Central memory CD8-positive, alpha-beta T cell (primary cell): Measurements from ENCODE around the gene ASCC3.

Experiments
- ATAC-seq: fragments of 150-1000 bp; cut with Tn5 transposase; replicated peaks from 2 replicates; pipeline ENCODE4 v1.10.0; 2022; ENCODE audit warnings: mild to moderate bottlenecking, moderate FRiP score, moderate number of reproducible peaks; ENCODE audit not compliant: poor library complexity, severe bottlenecking; ENCODE audit errors: extremely low read depth
- DNase-seq, 2 donors: peaks; one replicate each; pipeline ENCODE4 v3.0.0; 2021; ENCODE audit warnings: low spot score in 2 of 2
- H3K27ac Mint-ChIP-seq: one replicate; pipeline ENCODE4 v1.8.0; 2022; ENCODE audit warnings: low read depth, mild to moderate bottlenecking, moderate library complexity, mixed read lengths
- H3K27me3 Mint-ChIP-seq: one replicate; pipeline ENCODE4 v1.8.0; 2022; ENCODE audit warnings: mixed read lengths
- H3K36me3 Mint-ChIP-seq: one replicate; pipeline ENCODE4 v1.8.0; 2022; ENCODE audit warnings: mild to moderate bottlenecking, moderate library complexity, mixed read lengths; ENCODE audit not compliant: insufficient read depth
- H3K4me1 Mint-ChIP-seq: one replicate; pipeline ENCODE4 v1.8.0; 2022; ENCODE audit warnings: mixed read lengths
- H3K4me3 Mint-ChIP-seq: one replicate; pipeline ENCODE4 v1.8.0; 2022; ENCODE audit warnings: mild to moderate bottlenecking, moderate library complexity, mixed read lengths
- H3K9me3 Mint-ChIP-seq: one replicate; pipeline ENCODE4 v1.8.0; 2022; ENCODE audit warnings: mixed read lengths

The ASCC3 gene, protein sequence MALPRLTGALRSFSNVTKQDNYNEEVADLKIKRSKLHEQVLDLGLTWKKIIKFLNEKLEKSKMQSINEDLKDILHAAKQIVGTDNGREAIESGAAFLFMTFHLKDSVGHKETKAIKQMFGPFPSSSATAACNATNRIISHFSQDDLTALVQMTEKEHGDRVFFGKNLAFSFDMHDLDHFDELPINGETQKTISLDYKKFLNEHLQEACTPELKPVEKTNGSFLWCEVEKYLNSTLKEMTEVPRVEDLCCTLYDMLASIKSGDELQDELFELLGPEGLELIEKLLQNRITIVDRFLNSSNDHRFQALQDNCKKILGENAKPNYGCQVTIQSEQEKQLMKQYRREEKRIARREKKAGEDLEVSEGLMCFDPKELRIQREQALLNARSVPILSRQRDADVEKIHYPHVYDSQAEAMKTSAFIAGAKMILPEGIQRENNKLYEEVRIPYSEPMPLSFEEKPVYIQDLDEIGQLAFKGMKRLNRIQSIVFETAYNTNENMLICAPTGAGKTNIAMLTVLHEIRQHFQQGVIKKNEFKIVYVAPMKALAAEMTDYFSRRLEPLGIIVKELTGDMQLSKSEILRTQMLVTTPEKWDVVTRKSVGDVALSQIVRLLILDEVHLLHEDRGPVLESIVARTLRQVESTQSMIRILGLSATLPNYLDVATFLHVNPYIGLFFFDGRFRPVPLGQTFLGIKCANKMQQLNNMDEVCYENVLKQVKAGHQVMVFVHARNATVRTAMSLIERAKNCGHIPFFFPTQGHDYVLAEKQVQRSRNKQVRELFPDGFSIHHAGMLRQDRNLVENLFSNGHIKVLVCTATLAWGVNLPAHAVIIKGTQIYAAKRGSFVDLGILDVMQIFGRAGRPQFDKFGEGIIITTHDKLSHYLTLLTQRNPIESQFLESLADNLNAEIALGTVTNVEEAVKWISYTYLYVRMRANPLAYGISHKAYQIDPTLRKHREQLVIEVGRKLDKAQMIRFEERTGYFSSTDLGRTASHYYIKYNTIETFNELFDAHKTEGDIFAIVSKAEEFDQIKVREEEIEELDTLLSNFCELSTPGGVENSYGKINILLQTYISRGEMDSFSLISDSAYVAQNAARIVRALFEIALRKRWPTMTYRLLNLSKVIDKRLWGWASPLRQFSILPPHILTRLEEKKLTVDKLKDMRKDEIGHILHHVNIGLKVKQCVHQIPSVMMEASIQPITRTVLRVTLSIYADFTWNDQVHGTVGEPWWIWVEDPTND (N-terminal part only)

GRCh38 chr6:100880853-100881706 is at the start of gene ASCC3:
TSS of gene ASCC3 (minus strand) at chr6:100881329. CDS start at chr6:100867997, 13,332 bp downstream.
- H3K27me3 Mint-ChIP-seq, result no peaks in the 10 kb centered on the region
- DNase-seq (peak; percentile 76 to 77), ATAC-seq (peak; percentile 95)
- H3K4me3 Mint-ChIP-seq, result peak within 1 kb of the TSS; percentile 99
- H3K36me3 Mint-ChIP-seq, result peaks cover 5% of the 10 kb centered on the region
- no peaks in the 10 kb centered on the region for H3K9me3 Mint-ChIP-seq
- H3K4me1 Mint-ChIP-seq, result peaks cover 30% of the 10 kb centered on the region
- peak within 1 kb of the TSS; percentile 98 for H3K27ac Mint-ChIP-seq

DNA sequence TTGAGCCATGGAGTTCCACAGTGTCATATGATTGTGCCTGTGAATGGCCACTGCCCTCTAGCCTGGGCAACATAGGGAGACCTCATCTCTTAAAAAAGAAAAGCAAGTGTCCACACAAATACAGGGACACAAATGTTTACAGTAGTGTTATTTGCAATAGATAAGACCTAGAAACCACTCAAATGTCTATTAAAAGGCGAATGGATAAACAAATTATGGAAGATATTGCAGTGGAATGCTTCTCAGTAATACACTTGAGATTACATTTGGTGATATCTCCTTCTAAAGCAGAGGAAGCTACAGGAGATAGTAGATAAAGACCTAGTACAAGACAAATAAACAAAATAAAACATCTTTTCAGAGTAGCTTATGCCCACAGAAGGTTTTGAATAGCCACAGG is 44.6 kb upstream of the ASCC3 start:
- Mint-ChIP-seq H3K4me1 (no peaks in the 10 kb centered on the region), H3K9me3 (no peaks in the 10 kb centered on the region), H3K36me3 (no peaks in the 10 kb centered on the region), H3K4me3 (no peak overlapping the region), H3K27me3 (peaks cover 18% of the 10 kb centered on the region), H3K27ac (no peak overlapping the region)
- ATAC-seq, result no peak
- DNase-seq, result no peak

- Mint-ChIP-seq H3K9me3 (no peaks in the 10 kb centered on the region), H3K4me3 (no peak overlapping the region), H3K4me1 (no peaks in the 10 kb centered on the region), H3K36me3 (no peaks in the 10 kb centered on the region), H3K27me3 (peaks cover 18% of the 10 kb centered on the region), H3K27ac (no peak overlapping the region)
- ATAC-seq, result no peak
- DNase-seq, result no peak
Observed at GRCh38 chr6:100924534-100925227, 43.6 kb upstream of the ASCC3 start.

DNA sequence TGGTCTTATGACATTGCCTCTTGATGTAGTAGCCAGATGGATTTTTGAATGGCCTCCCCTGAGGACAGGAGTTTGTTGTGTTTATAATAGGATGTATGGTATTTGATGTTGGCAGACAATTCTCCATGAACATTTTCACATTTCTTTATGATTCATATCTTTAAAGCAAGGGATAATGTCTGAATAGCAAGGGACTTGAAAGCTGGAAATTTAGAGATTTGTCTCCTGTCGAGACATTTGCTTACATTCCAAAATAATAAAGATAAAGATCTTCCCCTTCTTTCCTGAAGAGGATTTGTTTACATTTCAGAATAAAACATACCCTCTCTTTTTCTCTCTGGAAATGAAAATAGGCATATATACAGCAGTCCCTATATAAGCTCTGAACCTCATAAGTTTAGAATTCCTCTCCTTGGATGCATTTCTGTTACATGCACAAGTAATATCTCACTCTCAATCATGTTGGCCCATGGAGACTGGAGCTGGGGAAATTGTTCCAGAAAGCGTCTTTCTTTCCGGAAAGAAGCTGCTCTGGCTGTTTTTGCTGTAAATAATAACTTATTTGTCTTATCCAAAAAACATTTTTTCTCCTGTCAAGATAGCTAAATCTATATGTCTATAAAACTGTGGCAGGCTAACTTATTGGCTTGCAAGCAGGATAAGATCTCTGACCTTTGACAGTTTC is 42.5 kb upstream of the ASCC3 start:
- no peaks in the 10 kb centered on the region for H3K36me3 Mint-ChIP-seq

DNA sequence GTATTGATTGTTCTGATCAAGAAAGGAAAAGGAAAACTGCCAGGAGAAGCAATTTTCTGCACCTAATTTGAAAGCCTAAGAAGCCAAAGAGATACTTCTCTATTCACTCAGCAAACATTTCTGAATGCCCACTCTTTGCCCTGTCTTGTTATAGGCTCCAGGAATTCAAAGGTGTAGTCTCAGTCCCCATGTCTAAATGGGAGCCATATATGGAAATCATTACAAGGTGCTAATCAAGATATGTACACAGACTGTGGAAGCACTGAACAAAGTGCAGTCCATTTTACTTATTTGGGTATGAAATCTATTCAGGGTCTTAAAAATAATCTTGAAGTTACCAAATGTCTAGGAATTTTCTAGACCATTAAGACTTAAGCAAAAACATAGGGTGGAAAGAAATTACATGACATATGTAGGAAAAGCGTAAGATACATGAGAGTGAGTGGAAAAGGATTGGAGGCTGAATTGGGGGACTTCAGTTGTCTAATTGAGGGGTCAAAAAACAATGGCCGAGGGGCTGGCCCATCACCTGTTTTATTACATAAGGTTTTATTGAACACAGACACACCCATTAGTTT is 39.0 kb upstream of the ASCC3 start:
- no peak overlapping the region for H3K27ac Mint-ChIP-seq
- H3K36me3 Mint-ChIP-seq, result no peaks in the 10 kb centered on the region
- H3K4me3 Mint-ChIP-seq, result no peak overlapping the region
- DNase-seq, result no peak
- H3K9me3 Mint-ChIP-seq, result no peaks in the 10 kb centered on the region
- H3K27me3 Mint-ChIP-seq, result peaks cover 18% of the 10 kb centered on the region
- H3K4me1 Mint-ChIP-seq, result no peaks in the 10 kb centered on the region
- no peak for ATAC-seq

More for the DNA sequence above, 42.5 kb upstream of the ASCC3 start:
- Mint-ChIP-seq H3K9me3 (no peaks in the 10 kb centered on the region), H3K27ac (no peak overlapping the region), H3K27me3 (peaks cover 18% of the 10 kb centered on the region), H3K4me3 (no peak overlapping the region), H3K4me1 (no peaks in the 10 kb centered on the region)
- DNase-seq (no peak), ATAC-seq (no peak)

- no peak overlapping the region for H3K27ac Mint-ChIP-seq
- H3K36me3 Mint-ChIP-seq, result peaks cover 2% of the 10 kb centered on the region
- no peaks in the 10 kb centered on the region for H3K9me3 Mint-ChIP-seq
- no peak for DNase-seq
- H3K4me3 Mint-ChIP-seq, result no peak overlapping the region
- ATAC-seq, result no peak
- no peaks in the 10 kb centered on the region for H3K4me1 Mint-ChIP-seq
- peaks cover 5% of the 10 kb centered on the region for H3K27me3 Mint-ChIP-seq
Observed at GRCh38 chr6:100918152-100918551, 37.0 kb upstream of the ASCC3 start.

DNA sequence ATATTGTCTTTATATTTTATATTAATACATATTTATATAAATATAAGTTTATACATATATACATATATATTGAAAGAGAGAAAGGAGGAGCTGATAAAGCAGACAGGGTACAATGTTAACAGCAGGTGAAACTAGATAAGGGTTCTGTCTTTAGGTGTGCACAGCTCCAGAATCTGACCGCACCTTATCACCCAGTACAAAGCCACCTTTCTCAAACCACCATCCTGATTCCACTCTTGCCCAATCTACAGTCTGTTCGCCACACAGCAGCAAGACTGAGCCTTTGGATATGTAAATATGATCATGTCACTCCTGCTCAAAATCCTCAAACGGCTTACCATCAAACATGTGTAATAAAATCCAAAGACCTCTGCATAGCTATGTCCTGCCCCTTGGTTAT is 34.7 kb upstream of the ASCC3 start:
- Mint-ChIP-seq H3K4me1 (no peaks in the 10 kb centered on the region), H3K27me3 (peaks cover 18% of the 10 kb centered on the region), H3K27ac (no peak overlapping the region), H3K9me3 (no peaks in the 10 kb centered on the region), H3K36me3 (peaks cover 2% of the 10 kb centered on the region), H3K4me3 (no peak overlapping the region)
- ATAC-seq (no peak), DNase-seq (no peak)

DNA sequence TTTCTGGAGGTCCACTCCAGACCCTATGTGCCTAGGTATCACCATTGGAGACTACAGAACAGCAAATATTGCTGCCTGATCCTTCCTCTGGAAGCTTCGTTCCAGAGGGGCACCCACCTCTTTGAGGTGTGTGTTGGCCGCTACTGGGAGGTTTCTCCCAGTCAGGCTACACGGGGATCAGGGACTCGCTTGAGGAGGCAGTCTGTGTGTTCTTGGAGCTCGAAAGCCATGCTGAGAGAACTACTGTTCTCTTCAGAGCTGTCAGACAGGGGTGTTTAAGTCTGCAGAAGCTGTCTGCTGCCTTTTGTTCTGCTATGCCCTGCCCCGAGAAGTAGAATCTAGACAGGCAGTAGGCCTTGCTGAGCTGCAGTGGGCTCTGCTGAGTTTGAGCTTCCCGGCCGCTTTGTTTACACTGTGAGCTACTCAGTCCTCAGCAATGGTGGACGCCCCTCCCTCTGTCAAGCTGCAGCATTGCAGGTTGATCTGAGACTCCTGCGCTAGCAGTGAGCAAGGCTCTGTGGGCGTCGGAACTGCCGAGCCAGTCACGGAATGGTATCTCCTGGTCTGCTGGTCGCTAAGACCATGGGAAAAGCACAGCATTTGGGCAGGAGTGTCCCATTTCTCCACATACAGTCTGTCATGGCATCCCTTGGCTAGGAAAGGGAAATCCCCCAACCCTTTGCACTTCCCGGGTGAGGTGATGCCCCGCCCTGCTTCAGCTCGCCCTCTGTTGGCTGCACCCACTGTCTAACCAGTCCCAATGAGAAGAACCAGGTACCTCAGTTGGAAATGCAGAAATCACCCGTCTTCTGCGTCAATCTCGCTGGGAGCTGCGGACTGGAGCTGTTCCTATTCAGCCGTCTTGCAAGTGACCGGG is 32.5 kb upstream of the ASCC3 start:
- H3K27me3 Mint-ChIP-seq, result peaks cover 18% of the 10 kb centered on the region
- no peak for ATAC-seq
- no peak overlapping the region for H3K4me3 Mint-ChIP-seq
- no peaks in the 10 kb centered on the region for H3K9me3 Mint-ChIP-seq
- DNase-seq, result no peak
- H3K27ac Mint-ChIP-seq, result no peak overlapping the region
- H3K4me1 Mint-ChIP-seq, result no peaks in the 10 kb centered on the region
- H3K36me3 Mint-ChIP-seq, result peaks cover 2% of the 10 kb centered on the region

DNA sequence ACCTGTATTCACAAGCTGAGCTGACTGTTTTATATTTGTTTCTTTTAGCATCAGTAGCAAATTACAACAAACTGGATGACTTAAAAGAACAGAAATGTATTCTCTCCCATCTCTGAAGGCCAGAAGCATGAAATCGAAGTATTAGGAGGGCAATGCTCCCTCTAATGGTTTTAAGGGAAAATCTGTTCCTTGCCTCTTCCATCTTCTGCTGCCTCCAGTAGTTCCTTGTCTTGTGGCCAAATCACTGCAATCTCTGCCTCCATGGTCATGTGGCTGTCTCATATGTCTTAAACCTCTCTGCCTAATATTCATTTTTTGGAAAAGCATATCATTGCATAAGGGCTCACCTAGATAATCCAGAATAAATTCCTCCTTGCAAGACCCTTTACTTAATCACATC is 25.2 kb upstream of the ASCC3 start:
- no peaks in the 10 kb centered on the region for H3K27me3 Mint-ChIP-seq
- DNase-seq, result no peak
- no peak overlapping the region for H3K4me3 Mint-ChIP-seq

GRCh38 chr6:100905067-100905466 is 23.9 kb upstream of the ASCC3 start:
- Mint-ChIP-seq H3K9me3 (no peaks in the 10 kb centered on the region), H3K27ac (no peak overlapping the region), H3K36me3 (no peaks in the 10 kb centered on the region), H3K4me1 (no peaks in the 10 kb centered on the region), H3K4me3 (no peak overlapping the region), H3K27me3 (no peaks in the 10 kb centered on the region)
- ATAC-seq (no peak), DNase-seq (no peak)

More for the DNA sequence above, 25.2 kb upstream of the ASCC3 start:
- Mint-ChIP-seq H3K9me3 (no peaks in the 10 kb centered on the region), H3K36me3 (no peaks in the 10 kb centered on the region), H3K27ac (no peak overlapping the region), H3K4me1 (no peaks in the 10 kb centered on the region)
- no peak for ATAC-seq
